ENCODE results near the gene CTAG1B.
"Not testable (repeated sequence)": the region's sequence is repeated elsewhere in the genome, so short reads cannot be mapped to it uniquely, and the experiment has no call there.

DNA sequence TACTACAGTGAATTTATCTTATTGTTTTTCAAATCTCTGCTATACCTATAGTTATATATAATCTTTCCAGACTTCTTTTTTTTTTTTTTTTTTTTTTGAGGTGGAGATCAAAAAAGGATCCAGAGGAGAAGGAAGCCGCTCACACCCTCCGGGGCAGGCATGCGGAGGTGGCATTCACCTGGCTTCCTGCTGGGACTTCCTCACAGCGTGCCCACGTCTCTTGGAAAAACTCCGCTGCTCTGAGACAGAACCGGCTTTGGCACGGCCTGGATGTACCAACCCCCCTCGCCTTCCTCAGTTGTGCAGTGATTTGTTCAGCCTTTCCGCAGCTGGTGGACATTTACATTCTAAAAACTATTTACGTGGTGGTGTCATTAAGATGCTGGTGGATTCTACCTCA, 11.1 kb downstream of the CTAG1B start:
- TF ChIP-seq, protein P1, sequence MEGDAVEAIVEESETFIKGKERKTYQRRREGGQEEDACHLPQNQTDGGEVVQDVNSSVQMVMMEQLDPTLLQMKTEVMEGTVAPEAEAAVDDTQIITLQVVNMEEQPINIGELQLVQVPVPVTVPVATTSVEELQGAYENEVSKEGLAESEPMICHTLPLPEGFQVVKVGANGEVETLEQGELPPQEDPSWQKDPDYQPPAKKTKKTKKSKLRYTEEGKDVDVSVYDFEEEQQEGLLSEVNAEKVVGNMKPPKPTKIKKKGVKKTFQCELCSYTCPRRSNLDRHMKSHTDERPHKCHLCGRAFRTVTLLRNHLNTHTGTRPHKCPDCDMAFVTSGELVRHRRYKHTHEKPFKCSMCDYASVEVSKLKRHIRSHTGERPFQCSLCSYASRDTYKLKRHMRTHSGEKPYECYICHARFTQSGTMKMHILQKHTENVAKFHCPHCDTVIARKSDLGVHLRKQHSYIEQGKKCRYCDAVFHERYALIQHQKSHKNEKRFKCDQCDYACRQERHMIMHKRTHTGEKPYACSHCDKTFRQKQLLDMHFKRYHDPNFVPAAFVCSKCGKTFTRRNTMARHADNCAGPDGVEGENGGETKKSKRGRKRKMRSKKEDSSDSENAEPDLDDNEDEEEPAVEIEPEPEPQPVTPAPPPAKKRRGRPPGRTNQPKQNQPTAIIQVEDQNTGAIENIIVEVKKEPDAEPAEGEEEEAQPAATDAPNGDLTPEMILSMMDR (IDR thresholded peaks at IDR 0.05; ENCODE audit: extremely low read depth in 1 of 2, insufficient read depth in 1 of 2, low read depth in 1 of 2, low read length in 2 of 2), result not testable (repeated sequence)
- TF ChIP-seq POLR2AphosphoS5 (IDR thresholded peaks at IDR 0.05; ENCODE audit: insufficient read depth, low read depth, low read length), result not testable (repeated sequence)
